Left colon (tissue), 2 donors: ENCODE data around the gene KCNH6. TPM values are rescaled to one million over a fixed set of nuclear protein-coding genes. Genes with fewer than 3 reads are reported as not detected.

Source experiments
- ATAC-seq: fragments of 200-7000 bp; cut with Tn5 transposase; one replicate; pipeline ENCODE4 v1.9.1; 2020; ENCODE audit warnings: mild to moderate bottlenecking, moderate library complexity
- DNase-seq, 2 donors: peaks; one replicate each; pipeline ENCODE4 v3.0.0-alpha.2; 2020
- intact Hi-C, 2 donors: fragments of 100-400 bp; cut with DNase I in 1 of 2; cut with micrococcal nuclease in 1 of 2; formaldehyde crosslinking; loops; one replicate each; pipeline versions ENCODE4 v1.11.2 to v1.14.0; 2022; cut with DNase I, micrococcal nuclease
- total RNA-seq, 2 donors: library from RNA; stranded (reverse); fragmentation: NEBNext Ultra II Directional; extraction: Animal tissue kit (Norgen Biotek cat#: 25700); gene quantifications; one replicate each; pipeline ENCODE4 v1.2.1, GENCODE V29; 2021
- donor health status: DM: no; HTN: no; CAD: no.
- donor health status: DM: yes; HTN: yes; CAD: no.

The KCNH6 gene
- total RNA-seq, 2 donors from 2014 or later: 0.58 to 1.1 TPM

GRCh38 chr17:63483038-63483437 is 40.1 kb upstream of the KCNH6 start:
- ATAC-seq (no peak), DNase-seq (no peak)
- intact Hi-C loops: no loop called here

- intact Hi-C loops: no loop called here
- no peak for ATAC-seq
Measured at GRCh38 chr17:63483655-63484575, 39.2 kb upstream of the KCNH6 start.

GRCh38 chr17:63486317-63487013 is 36.7 kb upstream of the KCNH6 start:
- DNase-seq: no peak
- ATAC-seq: peak; percentile 14
- intact Hi-C loops: no loop called here

More at GRCh38 chr17:63483655-63484575, 39.2 kb upstream of the KCNH6 start:
- no peak for DNase-seq

- intact Hi-C loops: no loop called here
- no peak for DNase-seq
- ATAC-seq: no peak
Measured at GRCh38 chr17:63487014-63487339, 36.2 kb upstream of the KCNH6 start.

GRCh38 chr17:63488851-63489250 is 34.3 kb upstream of the KCNH6 start:
- DNase-seq (no peak), ATAC-seq (no peak)
- intact Hi-C loops: no loop called here

- DNase-seq (no peak), ATAC-seq (no peak)
- intact Hi-C loops: no loop called here
Measured at GRCh38 chr17:63489291-63489690, 33.9 kb upstream of the KCNH6 start.

- intact Hi-C loops: no loop called here
- no peak for DNase-seq
- no peak for ATAC-seq
Measured at GRCh38 chr17:63490329-63490728, 32.8 kb upstream of the KCNH6 start.

GRCh38 chr17:63490858-63491400 is 32.2 kb upstream of the KCNH6 start:
- DNase-seq (no peak), ATAC-seq (no peak)
- intact Hi-C loops: no loop called here

GRCh38 chr17:63491413-63491812 is 31.7 kb upstream of the KCNH6 start:
- ATAC-seq (no peak), DNase-seq (no peak)
- intact Hi-C loops: no loop called here

GRCh38 chr17:63491977-63492618 is 31.1 kb upstream of the KCNH6 start:
- no peak for ATAC-seq
- intact Hi-C loops: no loop called here

GRCh38 chr17:63492940-63493339 is 30.2 kb upstream of the KCNH6 start:
- ATAC-seq (no peak), DNase-seq (no peak)
- intact Hi-C loops: no loop called here

More at GRCh38 chr17:63491977-63492618, 31.1 kb upstream of the KCNH6 start:
- no peak for DNase-seq

- DNase-seq: no peak
- ATAC-seq: no peak
- intact Hi-C loops: no loop called here
Measured at GRCh38 chr17:63493411-63493810, 29.7 kb upstream of the KCNH6 start.

- no peak for DNase-seq
- intact Hi-C loops: no loop called here
- ATAC-seq: no peak
Measured at GRCh38 chr17:63494300-63494928, 28.7 kb upstream of the KCNH6 start.

GRCh38 chr17:63495491-63495890 is 27.7 kb upstream of the KCNH6 start:
- no peak for ATAC-seq
- intact Hi-C loops: no loop called here
- DNase-seq: no peak

GRCh38 chr17:63496177-63496576 is 27.0 kb upstream of the KCNH6 start:
- DNase-seq (no peak), ATAC-seq (no peak)
- intact Hi-C loops: no loop called here

- intact Hi-C loops: no loop called here
- peak; percentile 22 for ATAC-seq
- no peak for DNase-seq
Measured at GRCh38 chr17:63496663-63497400, 26.3 kb upstream of the KCNH6 start.

GRCh38 chr17:63497708-63498483 is 25.3 kb upstream of the KCNH6 start:
- intact Hi-C loops: no loop called here
- ATAC-seq: peak; percentile 52
- DNase-seq: no peak
